Activated naive CD4-positive, alpha-beta T cell treated with anti-CD3 and anti-CD28 coated beads, Interleukin-2, amount 10 ng/mL, durations not matched to agents 5 hours and 36 hours (primary cell): ENCODE measurements around the gene CFAP90. TPM values are rescaled to one million over a fixed set of nuclear protein-coding genes. Genes with fewer than 3 reads are reported as not detected.

Source experiments
- total RNA-seq, 2 experiments: library from RNA; stranded (reverse); gene quantifications; one replicate each; pipeline ENCODE4 v1.2.3, GENCODE V29; 2021

CFAP90 gene, protein sequence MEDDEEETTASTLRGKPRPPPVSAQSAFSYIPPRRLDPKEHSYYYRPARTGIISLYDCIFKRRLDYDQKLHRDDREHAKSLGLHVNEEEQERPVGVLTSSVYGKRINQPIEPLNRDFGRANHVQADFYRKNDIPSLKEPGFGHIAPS
- total RNA-seq, result not detected

DNA sequence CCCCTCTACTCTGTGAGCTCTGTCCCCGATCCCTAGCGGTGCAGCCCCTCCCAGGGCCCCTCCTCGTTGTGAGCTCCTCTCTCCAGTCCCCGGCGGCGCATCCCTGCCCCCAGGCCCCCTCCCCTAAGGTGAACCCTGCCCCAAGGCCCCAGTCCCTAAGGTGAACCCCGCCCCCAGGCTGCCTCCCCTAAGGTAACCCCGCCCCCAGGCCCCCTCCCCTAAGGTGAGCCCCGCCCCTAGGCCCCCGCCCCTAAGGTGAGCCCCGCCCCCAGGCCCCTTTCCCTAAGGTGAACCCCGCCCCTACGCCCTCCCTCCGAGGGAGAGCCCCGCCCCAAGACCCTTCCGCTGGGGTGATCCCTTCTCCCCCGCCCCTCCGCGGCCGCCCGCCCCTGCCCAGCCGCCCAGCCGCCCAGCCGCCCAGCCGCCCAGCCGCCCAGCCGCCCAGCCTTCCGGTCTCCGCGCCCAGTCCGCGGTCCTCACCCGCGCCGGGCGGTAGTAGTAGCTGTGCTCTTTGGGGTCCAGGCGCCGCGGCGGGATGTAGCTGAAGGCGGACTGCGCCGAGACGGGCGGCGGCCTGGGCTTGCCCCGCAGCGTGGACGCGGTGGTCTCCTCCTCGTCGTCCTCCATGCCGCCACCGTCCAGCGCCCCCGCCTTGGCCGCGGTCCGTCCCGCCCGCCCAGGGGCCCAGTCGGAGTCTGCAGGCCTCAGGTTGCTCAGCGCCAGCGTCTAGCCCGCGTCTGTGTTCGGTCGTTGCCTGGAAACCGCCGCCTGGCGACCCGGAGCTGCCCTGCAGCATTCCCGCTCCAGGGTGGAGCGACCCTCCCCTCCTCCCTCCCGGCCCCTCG lies at the start of gene CFAP90:
TSS of gene CFAP90 (minus strand) at position 739 of the 845 bp plus-strand sequence. CDS start at position 627, 112 bp downstream.

DNA sequence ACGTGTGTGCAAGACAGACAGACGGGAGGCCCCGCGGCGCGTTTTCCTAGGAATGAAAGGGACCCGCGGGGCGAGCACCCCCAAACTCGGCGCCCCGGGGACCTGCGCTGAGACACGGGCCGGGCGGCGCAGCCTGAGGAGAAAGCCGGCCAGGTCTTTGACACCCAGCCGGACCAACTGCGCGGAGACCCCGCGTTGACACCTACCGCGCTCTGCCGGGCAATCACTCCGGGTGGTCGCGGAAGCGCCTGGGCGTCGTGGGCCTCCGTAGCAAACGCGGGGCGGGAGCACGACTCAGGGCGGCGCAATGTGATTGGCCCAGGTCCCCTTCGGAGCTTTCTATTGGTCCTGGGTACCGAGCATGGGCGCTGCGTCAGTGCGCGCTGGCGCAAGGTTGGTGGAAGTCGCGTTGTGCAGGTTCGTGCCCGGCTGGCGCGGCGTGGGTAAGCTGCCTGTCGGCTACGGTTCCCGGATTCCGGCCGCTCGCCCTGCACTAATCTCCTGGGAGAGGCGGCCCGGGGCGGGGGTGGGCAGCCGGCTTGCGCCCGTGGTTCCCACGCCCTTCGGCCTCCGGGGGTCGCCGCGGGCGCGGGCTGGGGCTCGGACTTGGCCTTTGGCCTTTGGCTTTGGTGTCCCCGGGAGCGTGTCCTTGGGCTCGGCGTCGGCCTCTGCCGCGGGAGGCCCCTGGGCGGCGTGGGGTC lies 18.0 kb upstream of the CFAP90 start, which contains the start of the genes FASTKD3 and MTRR:
TSS of gene FASTKD3 (minus strand) at position 259 of the 701 bp plus-strand sequence. CDS start 948 bp downstream, outside the sequence.
TSS of gene MTRR (plus strand) at position 376 of the 701 bp plus-strand sequence. CDS start 1,647 bp downstream, outside the sequence.

Other genes with a start within 250 kb of the CFAP90 start
- gene FASTKD3, start 17.9 kb upstream of the CFAP90 start, total RNA-seq, result 10 to 100 TPM; 11.0 to 14.3 TPM
- 10 to 100 TPM; 63.2 to 63.4 TPM for gene MTRR, start 18.0 kb upstream of the CFAP90 start, total RNA-seq